Measurements from ENCODE around the gene TRIOBP. TPM values are rescaled to one million over a fixed set of nuclear protein-coding genes. Genes with fewer than 3 reads are reported as not detected.

TRIOBP gene
- total RNA-seq, 1 experiment from 2014 or later = 41.4 TPM

- DNase-seq (ENCODE audit: low spot score) = no peak
Measured at GRCh38 chr22:37669586-37669985, 27.3 kb upstream of the TRIOBP start.

- DNase-seq (ENCODE audit: low spot score) = no peak
Measured at GRCh38 chr22:37672206-37672919, 24.5 kb upstream of the TRIOBP start.

- no peak for DNase-seq (ENCODE audit: low spot score)
Measured at GRCh38 chr22:37672920-37673455, 23.9 kb upstream of the TRIOBP start.

- DNase-seq (ENCODE audit: low spot score) = no peak
Measured at GRCh38 chr22:37674248-37674647, 22.6 kb upstream of the TRIOBP start.

GRCh38 chr22:37674951-37675929, 21.6 kb upstream of the TRIOBP start, which contains the start of gene LGALS1:
LGALS1 (plus strand) TSS chr22:37675636; CDS start chr22:37675703, 67 bp downstream.
- DNase-seq (ENCODE audit: low spot score) = peak; percentile 94

GRCh38 chr22:37675930-37676735, 20.7 kb upstream of the TRIOBP start:
- peak; percentile 38 for DNase-seq (ENCODE audit: low spot score)

GRCh38 chr22:37676736-37677492, 19.9 kb upstream of the TRIOBP start:
- peak; percentile 91 for DNase-seq (ENCODE audit: low spot score)

- DNase-seq (ENCODE audit: low spot score) = no peak
Measured at GRCh38 chr22:37677493-37677974, 19.3 kb upstream of the TRIOBP start.

- no peak for DNase-seq (ENCODE audit: low spot score)
Measured at GRCh38 chr22:37678372-37678771, 18.5 kb upstream of the TRIOBP start.

- DNase-seq (ENCODE audit: low spot score) = no peak
Measured at GRCh38 chr22:37679670-37680069, 17.2 kb upstream of the TRIOBP start.

GRCh38 chr22:37680191-37680851, 16.5 kb upstream of the TRIOBP start:
- no peak for DNase-seq (ENCODE audit: low spot score)

- peak; percentile 43 for DNase-seq (ENCODE audit: low spot score)
Measured at GRCh38 chr22:37681001-37681424, 15.8 kb upstream of the TRIOBP start.

- peak; percentile 72 for DNase-seq (ENCODE audit: low spot score)
Measured at GRCh38 chr22:37681556-37682049, 15.2 kb upstream of the TRIOBP start.

- DNase-seq (ENCODE audit: low spot score) = no peak
Measured at GRCh38 chr22:37684803-37685615, 11.8 kb upstream of the TRIOBP start.

- DNase-seq (ENCODE audit: low spot score) = peak; percentile 59
Measured at GRCh38 chr22:37686002-37686982, 10.6 kb upstream of the TRIOBP start, which contains the start of gene NOL12. NOL12 (plus strand) TSS chr22:37686343; CDS start chr22:37686393, 50 bp downstream.

GRCh38 chr22:37690407-37690806, 6.4 kb upstream of the TRIOBP start:
- no peak for DNase-seq (ENCODE audit: low spot score)

GRCh38 chr22:37690901-37691504, 5.8 kb upstream of the TRIOBP start:
- DNase-seq (ENCODE audit: low spot score) = no peak

Data from A172 (cell line).